Hepatocyte (in vitro differentiated cells): Measurements from ENCODE around the gene TMF1.

Source experiments
- CTCF ChIP-seq: fragments of 200-600 bp; sonication (generic); IDR thresholded peaks from 2 replicates; pipeline ENCODE4 v1.5.1; 2016; ENCODE audit warnings: antibody characterized with exemption, mild to moderate bottlenecking; ENCODE audit not compliant: poor library complexity
- EZH2 ChIP-seq: fragments of 200-600 bp; sonication (generic); IDR thresholded peaks from 2 replicates; pipeline ENCODE4 v1.6.1; 2016; ENCODE audit warnings: antibody characterized with exemption, mild to moderate bottlenecking, borderline replicate concordance
- EZH2phosphoT487 ChIP-seq: fragments of 200-600 bp; sonication (generic); IDR thresholded peaks from one replicate; pipeline ENCODE4 v1.6.1; 2018; ENCODE audit warnings: antibody characterized with exemption, mild to moderate bottlenecking, low read depth, moderate library complexity; ENCODE audit not compliant: unreplicated experiment, severe bottlenecking

- TF ChIP-seq CTCF (no peak), EZH2 (no peak), EZH2phosphoT487 (no peak)
Measured at GRCh38 chr3:69012800-69013252, 39.3 kb downstream of the TMF1 start.
